Stimulated activated CD8-positive, alpha-beta memory T cell treated with anti-CD3 and anti-CD28 coated beads, Interleukin-15, amount 100 ng/mL, for 4 hours (primary cell): ENCODE results near the gene SCCPDH.
"Not testable (repeated sequence)": the region's sequence is repeated elsewhere in the genome, so short reads cannot be mapped to it uniquely, and the experiment has no call there.

ENCODE experiments used
- DNase-seq, 2 donors: peaks; one replicate each; pipeline ENCODE4 v3.0.0-alpha.2; 2020; ENCODE audit warnings: low read depth in 2 of 2

The SCCPDH gene

GRCh38 chr1:246800756-246801155 is 76.5 kb downstream of the SCCPDH start:
- no peak for DNase-seq

GRCh38 chr1:246801241-246802020 is 77.2 kb downstream of the SCCPDH start:
- DNase-seq = no peak

- DNase-seq = no peak
Observed at GRCh38 chr1:246803373-246803772, 79.2 kb downstream of the SCCPDH start.

- DNase-seq = no peak
Observed at GRCh38 chr1:246803883-246804282, 79.7 kb downstream of the SCCPDH start.

GRCh38 chr1:246805135-246805716 is 81.0 kb downstream of the SCCPDH start:
- no peak for DNase-seq

- DNase-seq = no peak
Observed at GRCh38 chr1:246809473-246809872, 85.3 kb downstream of the SCCPDH start.

GRCh38 chr1:246811985-246812384 is 87.8 kb downstream of the SCCPDH start:
- DNase-seq = no peak

GRCh38 chr1:246813325-246813724 is 89.1 kb downstream of the SCCPDH start:
- DNase-seq = not testable (repeated sequence)

GRCh38 chr1:246814890-246815289 is 90.7 kb downstream of the SCCPDH start:
- DNase-seq = no peak

- DNase-seq = no peak
Observed at GRCh38 chr1:246815693-246816270, 91.6 kb downstream of the SCCPDH start.
